Erythroblast (primary cell): ENCODE data around the gene IRF7.

Source experiments
- GATA1 ChIP-seq: IDR thresholded peaks from 2 replicates; pipeline ENCODE4 v1.6.1; 2011; ENCODE audit warnings: low read depth, mild to moderate bottlenecking, control low read depth, low read length, moderate library complexity
- POLR2A ChIP-seq: IDR thresholded peaks from 2 replicates; pipeline ENCODE4 v1.6.1; 2011; ENCODE audit warnings: mild to moderate bottlenecking, low read length

DNA sequence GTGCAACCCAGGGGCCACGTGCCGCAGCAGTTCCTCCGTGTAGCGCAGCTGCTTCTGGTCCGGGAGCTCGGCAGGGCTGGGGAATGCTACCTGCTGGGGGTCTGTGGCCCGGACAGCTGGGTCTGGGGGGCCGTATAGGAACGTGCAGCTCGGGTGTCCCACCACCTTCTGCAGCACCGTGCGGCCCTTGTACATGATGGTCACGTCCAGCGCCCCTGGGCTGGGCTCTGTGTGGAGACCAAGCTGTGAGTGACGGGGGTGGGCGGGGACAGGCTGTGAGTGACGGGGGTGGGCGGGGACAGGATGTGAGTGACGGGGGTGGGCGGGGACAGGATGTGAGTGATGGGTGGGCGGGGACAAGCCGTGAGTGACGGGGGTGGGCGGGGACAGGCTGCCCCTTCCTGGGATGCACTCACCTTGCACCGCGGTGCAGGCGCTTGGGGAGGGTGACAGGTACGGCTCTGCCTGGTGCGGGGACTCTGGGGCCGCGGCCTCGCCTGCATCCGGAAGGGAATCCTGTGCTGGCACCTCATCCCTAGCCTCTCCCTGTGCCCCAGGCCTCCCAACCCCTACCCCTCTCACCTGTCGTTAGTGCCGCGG lies 2.3 kb downstream of the IRF7 start:
- TF ChIP-seq POLR2A: no peak
- no peak for TF ChIP-seq GATA1
